Glutamatergic neuron (in vitro differentiated cells): Measurements from ENCODE around the gene NKX1-1. TPM values are rescaled to one million over a fixed set of nuclear protein-coding genes. Genes with fewer than 3 reads are reported as not detected.
"Not testable (repeated sequence)": the region's sequence is repeated elsewhere in the genome, so short reads cannot be mapped to it uniquely, and the experiment has no call there.

Experiments used
- DNase-seq: peaks from one replicate; pipeline ENCODE4 v3.0.0; 2022
- H3K27ac Mint-ChIP-seq: one replicate; pipeline ENCODE4 v1.8.0; 2020; ENCODE audit warnings: mild to moderate bottlenecking, mixed read lengths, inconsistent platforms; ENCODE audit not compliant: unreplicated experiment
- H3K27me3 Mint-ChIP-seq: one replicate; pipeline ENCODE4 v1.8.0; 2020; ENCODE audit warnings: mild to moderate bottlenecking, moderate library complexity, mixed read lengths, inconsistent platforms; ENCODE audit not compliant: unreplicated experiment
- H3K36me3 Mint-ChIP-seq: one replicate; pipeline ENCODE4 v1.8.0; 2020; ENCODE audit warnings: mild to moderate bottlenecking, mixed read lengths, inconsistent platforms; ENCODE audit not compliant: unreplicated experiment
- H3K4me1 Mint-ChIP-seq: one replicate; pipeline ENCODE4 v1.8.0; 2020; ENCODE audit warnings: mild to moderate bottlenecking, low read depth, mixed read lengths, inconsistent platforms; ENCODE audit not compliant: unreplicated experiment
- H3K4me3 Mint-ChIP-seq: one replicate; pipeline ENCODE4 v1.8.0; 2020; ENCODE audit warnings: mild to moderate bottlenecking, mixed read lengths, inconsistent platforms; ENCODE audit not compliant: unreplicated experiment
- H3K9me3 Mint-ChIP-seq: one replicate; pipeline ENCODE4 v1.8.0; 2020; ENCODE audit warnings: mild to moderate bottlenecking, moderate library complexity, mixed read lengths, inconsistent platforms; ENCODE audit not compliant: unreplicated experiment
- CTCF ChIP-seq: fragments of 200-600 bp; sonication (generic); IDR thresholded peaks from one replicate; pipeline ENCODE4 v1.5.0; 2021; ENCODE audit not compliant: partially characterized antibody, unreplicated experiment
- total RNA-seq: library from RNA; stranded (reverse); fragmentation: NEBNext Ultra II Directional; extraction: Animal tissue kit (Norgen Biotek cat#: 25700); gene quantifications from one replicate; pipeline ENCODE4 v1.2.1, GENCODE V29; 2021; ENCODE audit not compliant: unreplicated experiment

Gene NKX1-1
- total RNA-seq, 1 donor from 2014 or later: not detected

GRCh38 chr4:1393866-1394265, 12.4 kb downstream of the NKX1-1 start:
- Mint-ChIP-seq H3K4me1 (no peaks in the 10 kb centered on the region), H3K27ac (no peak overlapping the region), H3K4me3 (no peak overlapping the region), H3K36me3 (peaks cover 10% of the 10 kb centered on the region), H3K9me3 (peaks cover 8% of the 10 kb centered on the region), H3K27me3 (peaks cover 7% of the 10 kb centered on the region)
- DNase-seq: no peak
- no peak for TF ChIP-seq CTCF

DNA sequence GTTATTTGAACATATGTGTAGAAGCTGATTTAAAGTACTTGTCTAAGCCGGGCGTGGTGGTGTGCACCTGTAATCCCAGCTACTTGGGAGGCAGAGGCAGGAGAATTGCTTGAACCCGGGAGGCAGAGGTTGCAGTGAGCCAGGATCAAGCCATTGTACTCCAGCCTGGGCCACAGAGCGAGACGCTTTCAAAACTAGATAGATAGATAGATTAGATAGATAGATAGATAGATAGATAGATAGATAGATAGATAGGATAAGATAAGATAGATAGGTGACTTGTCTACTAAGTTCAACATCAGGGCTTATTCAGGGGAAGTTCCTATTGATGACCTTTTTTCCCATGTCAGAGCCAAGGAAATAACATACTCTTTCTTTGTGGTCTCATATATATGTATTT, 12.9 kb downstream of the NKX1-1 start:
- H3K36me3 Mint-ChIP-seq: peaks cover 15% of the 10 kb centered on the region
- not testable (repeated sequence) for DNase-seq, H3K4me1 Mint-ChIP-seq, H3K4me3 Mint-ChIP-seq, H3K27me3 Mint-ChIP-seq, H3K9me3 Mint-ChIP-seq, H3K27ac Mint-ChIP-seq

DNA sequence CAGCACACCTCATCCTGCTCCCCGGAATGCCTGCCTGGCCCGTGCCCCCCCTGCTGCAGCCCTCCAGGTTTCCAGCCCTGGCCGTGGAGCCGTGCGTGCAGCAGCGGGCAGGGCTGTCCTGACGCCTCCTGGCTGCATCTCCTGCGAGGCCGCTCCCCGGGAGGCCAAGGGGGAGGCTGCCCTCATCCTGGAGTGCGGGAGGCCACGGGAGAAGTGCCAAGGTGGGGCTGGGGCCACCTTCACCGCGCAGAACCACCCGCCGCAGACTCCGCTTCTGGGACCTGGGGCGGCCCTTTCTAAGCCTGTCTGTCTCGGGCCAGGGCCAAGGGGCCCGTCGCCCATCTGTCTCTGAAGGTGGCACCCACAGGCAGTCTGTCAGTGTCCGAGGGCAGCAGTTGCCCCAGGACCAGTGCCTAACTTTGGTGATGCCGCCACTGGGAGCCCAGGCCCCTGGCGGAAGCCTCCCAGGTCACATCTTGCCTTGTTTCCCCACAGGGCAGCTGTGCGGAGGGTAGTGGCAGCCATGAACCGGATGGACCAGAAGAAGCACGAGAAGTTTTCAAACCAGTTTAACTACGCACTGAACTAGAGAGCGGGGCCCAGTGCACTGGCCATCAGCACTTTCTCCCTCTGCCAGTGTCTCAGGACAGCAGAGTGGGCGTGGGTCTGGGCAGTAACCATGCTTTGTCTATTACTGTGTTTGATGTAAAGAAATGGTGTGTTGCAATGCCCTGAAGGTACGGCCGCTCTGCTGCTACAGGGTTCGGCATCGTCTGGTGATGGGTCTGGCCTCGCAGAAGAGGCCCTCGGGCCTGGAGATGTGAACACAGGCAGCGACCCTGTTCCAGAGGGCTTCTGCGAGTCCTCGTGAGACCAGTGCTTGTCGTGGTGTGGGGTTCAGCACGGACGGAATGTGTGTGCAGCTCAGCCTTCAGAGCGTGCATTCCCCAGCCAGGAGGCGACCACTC, 20.6 kb downstream of the NKX1-1 start:
- no peak for TF ChIP-seq CTCF
- no peak overlapping the region for H3K27ac Mint-ChIP-seq
- peaks cover 11% of the 10 kb centered on the region for H3K4me1 Mint-ChIP-seq
- peaks cover 17% of the 10 kb centered on the region for H3K36me3 Mint-ChIP-seq
- H3K27me3 Mint-ChIP-seq: peaks cover 5% of the 10 kb centered on the region
- DNase-seq: peak; percentile 10
- H3K9me3 Mint-ChIP-seq: peaks cover 5% of the 10 kb centered on the region
- H3K4me3 Mint-ChIP-seq: no peak overlapping the region

DNA sequence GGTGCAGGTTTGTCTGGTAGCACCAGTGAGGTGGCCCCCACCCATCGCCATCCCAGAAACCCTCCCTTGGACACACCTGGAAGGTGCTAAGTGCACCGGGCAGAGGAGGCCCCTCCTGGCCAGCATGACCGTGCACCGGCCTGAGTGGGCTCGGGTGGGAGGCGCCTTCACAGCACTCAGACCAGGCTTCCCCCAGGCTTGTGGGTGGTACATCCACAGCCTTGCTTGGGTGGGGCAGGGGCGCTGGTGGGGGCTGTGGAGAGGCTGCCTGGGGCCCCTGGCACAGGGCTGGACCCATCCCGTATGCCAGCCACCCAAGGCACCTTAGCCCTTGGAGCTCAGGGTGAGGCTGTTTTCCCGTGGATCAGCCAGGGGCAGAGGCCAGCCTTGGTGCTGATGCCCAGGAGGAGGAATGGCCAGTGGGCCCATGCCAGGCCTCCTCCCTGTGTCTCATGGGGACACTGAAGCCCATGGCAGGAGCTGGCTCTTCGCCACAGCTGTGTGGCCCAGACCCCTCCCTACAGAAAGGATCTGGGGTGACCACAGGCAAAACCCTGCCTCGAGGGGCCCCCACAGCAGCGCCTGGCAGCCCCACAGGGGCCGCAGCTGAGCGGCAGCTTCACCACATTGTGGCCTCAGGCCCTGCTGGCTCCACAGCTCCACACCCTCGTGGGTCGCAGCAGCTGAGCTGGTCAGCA, 21.4 kb downstream of the NKX1-1 start:
- Mint-ChIP-seq H3K9me3 (peaks cover 5% of the 10 kb centered on the region), H3K4me3 (no peak overlapping the region), H3K27ac (no peak overlapping the region), H3K4me1 (peaks cover 11% of the 10 kb centered on the region), H3K27me3 (peaks cover 5% of the 10 kb centered on the region), H3K36me3 (peaks cover 16% of the 10 kb centered on the region)
- peak; percentile 7 for DNase-seq
- TF ChIP-seq CTCF: no peak

DNA sequence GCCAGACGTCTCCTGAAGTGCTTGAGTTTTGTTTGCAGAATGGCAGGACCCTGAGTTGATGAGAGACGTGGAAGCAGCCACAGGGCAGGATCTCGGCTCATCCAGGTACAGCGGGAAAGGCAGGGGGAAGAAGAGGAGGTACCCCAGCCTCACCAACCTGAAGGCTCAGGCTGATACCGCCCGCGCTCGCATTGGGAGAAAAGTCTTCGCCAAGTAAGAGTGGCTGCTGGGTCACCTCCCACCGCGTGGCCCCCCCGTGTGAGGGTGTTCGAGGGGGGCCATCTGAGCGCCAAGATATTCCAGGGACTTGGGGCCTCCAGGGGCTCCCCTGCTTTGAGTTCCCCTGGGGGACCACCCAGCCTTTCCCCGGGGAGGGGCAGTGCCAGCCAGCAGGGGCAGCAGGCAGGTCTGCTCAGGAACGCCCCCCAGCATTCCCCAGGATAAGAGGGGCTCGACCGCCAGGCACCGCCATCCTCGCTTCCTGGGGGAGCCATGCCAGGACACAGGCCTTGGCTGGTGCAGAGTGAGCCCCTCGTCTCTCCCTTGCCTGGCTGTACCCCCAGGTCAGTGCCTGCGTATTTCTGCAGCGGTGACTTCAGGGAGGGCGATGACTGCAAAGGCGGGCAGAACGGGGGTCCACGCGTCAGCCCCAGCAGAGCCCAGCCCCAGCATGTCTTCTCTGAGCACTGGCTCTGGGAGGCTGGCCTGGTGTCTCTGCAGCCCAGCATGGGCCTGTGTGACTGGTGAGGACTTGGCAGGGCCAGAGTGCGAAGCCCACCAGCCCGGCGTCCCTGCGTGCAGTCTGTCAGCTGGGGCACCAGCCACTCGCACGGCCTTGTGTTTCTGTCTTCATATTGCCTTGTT, 22.3 kb downstream of the NKX1-1 start:
- H3K9me3 Mint-ChIP-seq: peaks cover 5% of the 10 kb centered on the region
- peak; percentile 8 for DNase-seq
- H3K27me3 Mint-ChIP-seq: peaks cover 5% of the 10 kb centered on the region
- H3K4me1 Mint-ChIP-seq: peaks cover 11% of the 10 kb centered on the region
- peaks cover 13% of the 10 kb centered on the region for H3K36me3 Mint-ChIP-seq
- TF ChIP-seq CTCF: no peak
- no peak overlapping the region for H3K27ac Mint-ChIP-seq
- no peak overlapping the region for H3K4me3 Mint-ChIP-seq
